Retinal pigment epithelial cell (primary cell): ENCODE results near the gene CAMKMT.

Source experiments
- DNase-seq: peaks from one replicate; pipeline ENCODE4 v3.0.0-alpha.2; 2010; ENCODE audit warnings: low read depth
- H3K4me3 ChIP-seq: 2 replicates; pipeline ENCODE4 v1.5.1; 2011; ENCODE audit warnings: mild to moderate bottlenecking, low read length, control low read depth, moderate library complexity
- TF ChIP-seq, protein P1 (sequence below): conservative IDR thresholded peaks from 2 replicates; pipeline ENCODE4 v1.5.1; 2011; ENCODE audit warnings: low read depth, low read length, control low read depth, inconsistent platforms

The CAMKMT gene

DNA sequence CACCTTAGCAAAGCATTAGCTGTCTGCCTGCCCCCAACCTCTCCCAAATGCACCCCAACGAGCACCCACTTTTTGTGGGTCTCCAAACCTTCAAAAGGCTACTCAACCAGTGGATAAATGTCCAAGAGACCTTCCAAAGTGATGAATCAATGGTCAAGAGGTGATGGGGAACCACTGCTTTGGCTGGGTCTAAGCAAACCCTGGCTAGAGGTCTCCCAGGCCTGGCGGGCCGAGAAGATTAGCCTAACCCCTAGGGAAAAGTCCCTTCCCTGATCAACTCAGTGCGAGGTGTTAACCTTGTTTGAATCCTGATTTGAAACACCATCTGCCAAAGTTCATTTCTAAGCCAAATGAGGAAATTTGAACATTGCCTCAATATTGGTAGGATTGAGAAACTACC lies 435.0 kb downstream of the CAMKMT start:
- DNase-seq, result no peak
- TF ChIP-seq, protein P1, sequence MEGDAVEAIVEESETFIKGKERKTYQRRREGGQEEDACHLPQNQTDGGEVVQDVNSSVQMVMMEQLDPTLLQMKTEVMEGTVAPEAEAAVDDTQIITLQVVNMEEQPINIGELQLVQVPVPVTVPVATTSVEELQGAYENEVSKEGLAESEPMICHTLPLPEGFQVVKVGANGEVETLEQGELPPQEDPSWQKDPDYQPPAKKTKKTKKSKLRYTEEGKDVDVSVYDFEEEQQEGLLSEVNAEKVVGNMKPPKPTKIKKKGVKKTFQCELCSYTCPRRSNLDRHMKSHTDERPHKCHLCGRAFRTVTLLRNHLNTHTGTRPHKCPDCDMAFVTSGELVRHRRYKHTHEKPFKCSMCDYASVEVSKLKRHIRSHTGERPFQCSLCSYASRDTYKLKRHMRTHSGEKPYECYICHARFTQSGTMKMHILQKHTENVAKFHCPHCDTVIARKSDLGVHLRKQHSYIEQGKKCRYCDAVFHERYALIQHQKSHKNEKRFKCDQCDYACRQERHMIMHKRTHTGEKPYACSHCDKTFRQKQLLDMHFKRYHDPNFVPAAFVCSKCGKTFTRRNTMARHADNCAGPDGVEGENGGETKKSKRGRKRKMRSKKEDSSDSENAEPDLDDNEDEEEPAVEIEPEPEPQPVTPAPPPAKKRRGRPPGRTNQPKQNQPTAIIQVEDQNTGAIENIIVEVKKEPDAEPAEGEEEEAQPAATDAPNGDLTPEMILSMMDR, result no peak

DNA sequence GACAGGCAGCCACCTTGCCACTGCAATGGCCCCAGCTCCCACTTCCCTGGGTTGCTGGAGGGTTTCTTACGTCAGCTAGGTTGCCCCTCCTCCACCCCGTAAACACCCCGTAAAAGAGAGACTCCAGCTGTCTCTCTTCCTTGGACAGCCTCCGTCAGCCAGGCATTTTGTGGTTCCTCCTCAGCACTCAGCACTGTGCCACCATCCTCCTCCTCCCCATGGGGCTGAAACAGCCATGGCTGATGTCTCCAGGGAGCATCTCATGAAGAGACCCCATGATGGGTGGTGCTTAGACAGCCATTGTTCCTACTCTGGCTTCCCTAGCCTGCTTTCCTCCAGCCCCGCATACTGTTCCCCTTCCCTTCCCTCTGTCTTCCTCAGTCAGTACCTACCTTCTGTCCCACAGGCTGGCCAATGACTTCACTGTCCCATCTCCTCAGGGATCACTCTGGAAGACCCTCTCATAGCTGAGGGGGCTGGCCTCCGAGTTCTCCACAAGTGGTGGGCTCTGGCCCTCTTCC lies 436.5 kb downstream of the CAMKMT start:
- no peak for DNase-seq
- no peak overlapping the region for H3K4me3 ChIP-seq
- TF ChIP-seq, protein P1, result no peak

More for the DNA sequence above, 435.0 kb downstream of the CAMKMT start:
- no peak overlapping the region for H3K4me3 ChIP-seq

DNA sequence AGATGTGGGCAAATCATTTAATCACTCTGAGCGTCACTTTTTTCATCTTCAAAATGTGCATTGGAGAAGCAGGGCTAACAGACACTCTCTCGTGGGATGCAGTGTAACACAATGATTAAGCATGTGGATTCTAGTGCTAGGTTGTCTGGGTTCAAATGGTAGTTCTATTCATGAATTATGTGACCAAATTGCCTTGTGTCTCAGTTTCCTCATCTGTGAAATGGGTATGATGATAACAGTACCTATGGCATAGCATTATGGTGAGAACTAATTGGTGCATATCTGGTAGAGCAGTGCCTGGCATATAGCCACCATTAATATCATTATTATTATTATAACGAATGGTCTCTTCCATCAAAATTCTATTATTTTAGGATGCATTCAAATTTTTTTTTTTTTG lies 437.4 kb downstream of the CAMKMT start:
- no peak overlapping the region for H3K4me3 ChIP-seq
- no peak for DNase-seq
- TF ChIP-seq, protein P1, result no peak

DNA sequence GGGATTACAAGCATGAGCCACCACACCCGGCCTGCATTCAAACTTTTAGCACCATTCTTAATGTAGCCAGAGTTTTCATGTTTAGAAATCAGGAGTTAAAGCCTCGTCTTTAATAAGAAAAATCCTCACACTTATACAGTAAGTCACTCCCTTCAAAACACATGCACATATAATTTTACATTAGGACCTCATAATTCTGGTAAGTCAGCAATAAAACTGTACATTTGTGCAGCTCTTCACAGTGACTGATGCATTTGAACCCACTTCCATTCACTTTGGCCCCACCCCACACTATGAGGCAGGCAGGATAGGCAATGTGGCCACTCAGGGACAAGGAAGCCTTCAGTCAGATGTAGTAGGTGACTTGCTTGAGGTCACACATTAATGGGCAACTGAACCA lies 438.0 kb downstream of the CAMKMT start:
- TF ChIP-seq, protein P1, result no peak
- DNase-seq, result no peak
- no peak overlapping the region for H3K4me3 ChIP-seq

DNA sequence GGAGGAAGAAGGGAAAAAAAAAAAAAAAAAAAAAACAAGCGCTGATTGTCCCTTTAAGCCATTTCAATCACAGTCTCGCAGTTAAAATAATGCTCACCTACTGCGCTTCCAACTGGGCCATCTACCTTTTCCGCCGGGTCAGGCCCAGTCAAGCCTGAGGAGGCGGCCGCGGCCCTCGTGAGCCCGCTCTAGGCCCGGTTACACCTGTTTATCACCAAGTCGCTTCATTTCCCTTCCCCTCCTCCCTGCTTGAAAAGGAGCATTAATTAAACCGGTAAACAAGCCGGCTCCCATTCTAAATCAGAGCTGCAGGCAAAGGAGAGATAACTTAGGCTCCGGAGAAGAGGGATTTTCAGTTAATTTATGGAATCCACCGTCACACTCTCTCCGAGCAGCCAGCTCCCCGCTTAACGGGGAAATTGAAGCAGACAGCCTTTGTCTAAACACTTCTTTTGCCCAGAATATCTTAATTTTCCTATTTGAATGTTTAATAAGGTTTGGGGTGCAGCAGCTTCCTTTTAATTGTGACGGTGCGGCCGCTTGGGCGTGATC lies 439.6 kb downstream of the CAMKMT start:
- TF ChIP-seq, protein P1, result no peak
- H3K4me3 ChIP-seq, result no peak overlapping the region
- no peak for DNase-seq

DNA sequence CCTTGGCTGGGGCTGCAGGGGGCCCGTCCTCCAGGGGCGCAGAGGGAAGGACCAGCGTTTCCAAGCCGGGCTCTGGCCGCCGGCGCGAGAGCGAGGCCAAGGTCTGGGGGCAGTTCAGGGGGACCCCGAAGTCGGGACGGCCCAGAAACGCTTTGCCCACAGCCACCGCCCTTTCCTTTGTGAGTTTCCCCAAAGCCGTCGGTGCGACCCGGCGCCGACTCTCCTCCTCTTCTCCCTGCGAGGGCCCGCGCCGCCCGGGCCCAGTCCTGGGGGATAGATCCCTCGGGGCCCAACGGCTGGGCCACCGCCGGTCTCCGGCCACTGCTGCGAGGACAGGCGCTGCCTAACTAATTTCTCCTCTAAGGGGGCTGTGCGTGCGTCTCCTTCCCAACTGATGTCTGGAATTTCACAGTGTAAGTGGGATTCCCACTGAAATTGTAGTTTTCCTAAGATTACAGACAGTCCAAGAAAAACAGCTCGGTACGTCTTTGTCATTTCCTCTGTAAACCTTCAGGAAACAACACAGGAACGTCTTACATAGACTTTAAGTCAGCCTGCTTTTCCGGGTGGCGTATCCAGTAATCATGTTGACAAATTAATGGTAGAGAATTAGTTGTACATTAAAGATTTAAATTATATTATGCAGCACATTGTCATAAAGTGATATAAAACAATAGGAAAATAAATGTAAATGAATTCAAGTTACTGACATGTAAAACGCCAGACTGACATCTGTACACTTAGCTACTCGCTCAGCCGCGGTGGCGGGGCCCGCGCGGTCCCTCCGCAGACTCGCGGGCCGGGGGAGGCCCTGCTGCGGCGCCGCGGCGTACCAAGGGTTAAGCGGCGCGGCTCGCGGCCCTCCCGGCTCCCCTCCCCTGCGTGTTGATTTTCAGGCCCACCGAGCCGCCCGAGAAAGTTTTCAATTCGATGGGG lies 440.4 kb downstream of the CAMKMT start:
- TF ChIP-seq, protein P1, result no peak
- DNase-seq, result no peak
- peak overlapping the region; percentile 49 for H3K4me3 ChIP-seq
